Testis (tissue), 3 donors: Measurements from ENCODE around the gene PTGFRN. TPM values are rescaled to one million over a fixed set of nuclear protein-coding genes. Genes with fewer than 3 reads are reported as not detected.

Experiments
- DNase-seq: peaks from one replicate; pipeline ENCODE4 v3.0.0-alpha.2; 2019
- H3K27ac ChIP-seq, 2 donors: fragments of 200-600 bp; sonication (generic); one replicate each; pipeline ENCODE4 v1.5.1; 2019
- H3K27me3 ChIP-seq: fragments of 200-600 bp; sonication (generic); one replicate; pipeline ENCODE4 v1.5.1; 2019
- H3K36me3 ChIP-seq: fragments of 200-600 bp; sonication (generic); one replicate; pipeline ENCODE4 v1.5.1; 2017; ENCODE audit warnings: low read depth; ENCODE audit errors: missing control alignments
- H3K4me1 ChIP-seq: fragments of 200-600 bp; sonication (generic); one replicate; pipeline ENCODE4 v1.5.1; 2019
- H3K4me3 ChIP-seq, 2 donors: fragments of 200-600 bp; sonication (generic); one replicate each; pipeline ENCODE4 v1.5.1; 2017 to 2019
- H3K9me3 ChIP-seq: fragments of 200-600 bp; sonication (generic); one replicate; pipeline ENCODE4 v1.5.1; 2017
- CTCF ChIP-seq, 3 experiments: fragments of 450-650 bp in 2 of 3; fragments of 200-600 bp in 1 of 3; sonication (generic) in 1 of 3; IDR thresholded peaks; one replicate each; pipeline ENCODE4 v1.5.1; 2016 to 2019; ENCODE audit warnings: antibody characterized with exemption in 3 of 3, mild to moderate bottlenecking in 2 of 3, moderate library complexity in 1 of 3
- POLR2A ChIP-seq: fragments of 450-650 bp; IDR thresholded peaks from one replicate; pipeline ENCODE4 v1.6.1; 2017; ENCODE audit warnings: antibody characterized with exemption, mild to moderate bottlenecking, moderate library complexity
- WGBS, 2 donors: methylation state at CpG; one replicate each; pipeline ENCODE4 v1.1.5; 2018; 5-methylcytosine and 5-hydroxymethylcytosine counted together
- intact Hi-C: fragments of 100-400 bp; cut with DNase I; formaldehyde crosslinking; loops from one replicate; pipeline ENCODE4 v1.15.1; 2023; ENCODE audit warnings: low total_unique reads
- polyA plus RNA-seq: library from polyadenylated mRNA; stranded (reverse); fragments of 350-450 nt; fragmentation: Illumina TruSeq; extraction: RNeasy Lipid Tissue Mini Kit (QIAGEN cat#74804); gene quantifications from one replicate; pipeline ENCODE4 v1.2.3, GENCODE V29; 2014; ENCODE audit warnings: low read depth, low replicate concordance; ENCODE audit not compliant: insufficient read depth
- total RNA-seq, 2 donors: library from RNA; depleted of rRNA; stranded (reverse); fragments of >200 nt; gene quantifications; one replicate each; pipeline ENCODE4 v1.2.3, GENCODE V29; 2016

Gene PTGFRN
- total and polyA plus RNA-seq, 3 donors from 2014 or later, result 26.8 to 32.0 (median 28.1) TPM

DNA sequence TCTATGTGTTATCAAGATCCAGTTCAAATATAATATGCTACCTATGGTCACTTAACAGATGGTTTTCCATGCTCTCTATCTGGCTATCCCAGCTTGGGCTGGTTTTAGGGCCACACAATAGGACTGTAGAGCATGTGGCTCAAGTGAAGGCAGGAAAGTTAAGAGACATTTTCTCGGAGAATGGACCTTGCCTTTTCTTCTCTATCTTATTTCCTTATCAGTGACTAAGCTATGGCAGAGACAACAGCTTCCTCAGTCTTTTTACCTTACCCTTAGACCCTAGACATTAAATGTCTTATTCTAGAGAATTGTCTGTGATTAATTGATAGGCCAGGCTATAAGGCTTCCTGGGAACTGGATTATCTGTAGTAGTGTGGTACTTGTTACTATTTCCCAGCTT, 120.0 kb downstream of the PTGFRN start:
- Histone ChIP-seq H3K4me3 (no peak overlapping the region), H3K4me1 (peaks cover 10% of the 10 kb centered on the region), H3K36me3 (no peaks in the 10 kb centered on the region), H3K27ac (no peak overlapping the region), H3K9me3 (no peaks in the 10 kb centered on the region), H3K27me3 (no peaks in the 10 kb centered on the region)
- intact Hi-C loops, result no loop called here
- WGBS, 2 donors, result 97 to 100% methylated on average over 1 of the region's 1 CpG
- DNase-seq, result no peak
- no peak for TF ChIP-seq CTCF (IDR thresholded peaks at IDR 0.05)
- no peak for TF ChIP-seq POLR2A

DNA sequence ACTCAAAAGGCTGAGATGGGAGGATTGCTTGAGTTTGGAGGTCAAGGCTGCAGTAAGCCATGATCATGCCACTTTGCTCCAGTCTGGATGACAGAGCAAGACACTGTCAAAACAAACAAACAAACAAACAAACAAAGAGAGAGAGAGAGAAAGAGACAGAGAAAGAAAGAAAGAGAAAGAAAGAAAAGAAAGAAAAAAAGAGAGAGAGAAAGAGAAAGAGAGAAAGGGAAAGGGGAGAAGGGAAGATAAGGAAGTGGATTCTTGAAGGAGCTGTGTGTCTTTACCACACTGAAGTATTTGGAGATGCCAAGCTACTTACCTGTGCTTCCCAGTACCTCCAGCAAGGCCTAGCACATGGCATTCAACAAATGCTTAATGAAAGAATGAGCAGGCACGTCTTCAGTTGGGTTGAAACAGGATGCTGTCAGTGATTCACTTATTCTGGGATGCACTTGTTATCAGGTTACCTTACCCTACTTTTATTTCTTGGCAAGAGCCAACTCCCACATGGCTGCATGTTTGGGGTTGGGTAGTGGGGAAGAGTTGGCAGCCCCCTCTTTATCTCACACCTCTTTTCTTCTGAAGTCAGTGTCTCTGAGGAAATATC, 120.7 kb downstream of the PTGFRN start:
- peaks cover 10% of the 10 kb centered on the region for H3K4me1 ChIP-seq
- intact Hi-C loops, result no loop called here
- no peaks in the 10 kb centered on the region for H3K9me3 ChIP-seq
- 81 to 100% methylated on average over 1 of the region's 1 CpG for WGBS, 2 donors
- no peak overlapping the region for H3K27ac ChIP-seq
- TF ChIP-seq POLR2A (no peak), CTCF (IDR thresholded peaks at IDR 0.05) (no peak)
- no peaks in the 10 kb centered on the region for H3K36me3 ChIP-seq
- no peak for DNase-seq
- H3K27me3 ChIP-seq, result no peaks in the 10 kb centered on the region
- H3K4me3 ChIP-seq, result no peak overlapping the region

DNA sequence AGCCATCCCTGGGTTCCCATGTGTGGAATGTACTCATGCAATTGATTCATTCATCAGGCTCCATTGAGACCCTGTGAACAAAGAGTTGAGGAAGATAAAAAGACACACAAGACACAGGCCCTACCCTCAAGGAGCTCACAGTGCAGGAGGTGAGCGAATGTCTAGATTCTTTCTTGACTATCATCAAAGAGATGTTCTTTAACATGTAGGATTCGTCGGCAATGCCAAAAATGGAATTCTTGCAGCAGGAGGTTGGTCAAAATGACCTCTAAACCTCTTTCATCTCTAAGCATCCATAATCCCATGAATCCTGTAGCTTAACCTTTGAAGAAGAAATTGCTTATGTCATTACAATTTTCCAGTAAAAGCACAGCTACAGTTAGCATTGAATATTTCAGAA, 122.5 kb downstream of the PTGFRN start:
- intact Hi-C loops, result no loop called here
- H3K27me3 ChIP-seq, result no peaks in the 10 kb centered on the region
- H3K27ac ChIP-seq, result no peak overlapping the region
- WGBS, 2 donors, result 95 to 97% methylated on average over 3 of the region's 3 CpGs
- no peak for TF ChIP-seq CTCF (IDR thresholded peaks at IDR 0.05)
- no peak overlapping the region for H3K4me3 ChIP-seq
- no peaks in the 10 kb centered on the region for H3K9me3 ChIP-seq
- no peak for DNase-seq
- peaks cover 6% of the 10 kb centered on the region for H3K4me1 ChIP-seq
- H3K36me3 ChIP-seq, result no peaks in the 10 kb centered on the region

DNA sequence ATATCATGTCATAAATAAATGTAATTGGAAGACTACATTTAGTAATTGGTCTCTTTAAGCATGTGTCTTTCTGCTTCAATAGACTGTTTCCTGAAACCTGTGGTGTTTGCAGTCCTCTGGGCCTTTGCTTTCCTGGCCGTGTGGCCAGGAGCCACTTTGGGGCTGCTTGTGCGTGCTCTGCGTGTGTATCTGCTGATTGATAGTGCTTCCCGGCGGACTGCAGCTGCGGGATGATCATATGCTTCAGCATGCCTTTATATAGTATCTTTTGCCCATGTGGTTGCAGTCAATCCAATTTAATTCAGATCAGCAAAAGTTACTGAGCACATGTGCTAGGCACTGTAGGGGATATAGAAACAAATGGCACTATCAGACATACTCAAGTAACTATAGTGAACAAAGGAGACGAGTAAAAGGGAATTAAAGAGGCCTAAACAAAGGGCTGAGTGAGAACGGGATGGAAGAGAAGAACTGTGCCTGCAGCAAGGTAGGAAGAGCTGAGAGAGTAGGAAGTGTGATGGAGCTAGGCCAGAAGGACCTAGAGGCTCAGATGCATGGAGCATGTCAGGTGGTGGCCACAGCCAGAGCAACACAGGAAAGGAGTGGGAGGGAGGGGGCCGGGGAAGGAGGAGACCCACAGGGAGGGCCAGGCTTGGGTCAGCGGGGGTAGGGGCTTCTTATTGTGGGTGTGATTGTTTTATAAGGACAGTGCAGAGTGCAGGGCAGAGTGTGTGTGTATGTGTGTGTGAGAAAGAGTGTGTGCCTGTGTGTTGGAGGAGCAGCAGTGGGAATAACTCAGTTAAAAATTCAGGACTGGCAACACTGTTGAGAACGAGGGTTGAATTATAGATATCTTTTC, 123.2 kb downstream of the PTGFRN start:
- Histone ChIP-seq H3K27ac (peak overlapping the region in 1 of 2 donors; percentile 16), H3K4me1 (peaks cover 6% of the 10 kb centered on the region), H3K27me3 (no peaks in the 10 kb centered on the region), H3K4me3 (no peak overlapping the region), H3K9me3 (no peaks in the 10 kb centered on the region), H3K36me3 (no peaks in the 10 kb centered on the region)
- no peak for TF ChIP-seq CTCF (IDR thresholded peaks at IDR 0.05)
- intact Hi-C loops, result no loop called here
- no peak for DNase-seq
- 70 to 73% methylated on average over 11 of the region's 11 CpGs for WGBS, 2 donors
